Measurements from ENCODE around the gene SERPINE1. TPM values are rescaled to one million over a fixed set of nuclear protein-coding genes. Genes with fewer than 3 reads are reported as not detected.
A peak's percentile ranks its signal among the peaks of the same experiment; 100 is the strongest.
"Not testable (repeated sequence)": the region's sequence is repeated elsewhere in the genome, so short reads cannot be mapped to it uniquely, and the experiment has no call there.

Gene SERPINE1
- total RNA-seq, 1 donor from 2014 or later = 1.6 TPM

DNA sequence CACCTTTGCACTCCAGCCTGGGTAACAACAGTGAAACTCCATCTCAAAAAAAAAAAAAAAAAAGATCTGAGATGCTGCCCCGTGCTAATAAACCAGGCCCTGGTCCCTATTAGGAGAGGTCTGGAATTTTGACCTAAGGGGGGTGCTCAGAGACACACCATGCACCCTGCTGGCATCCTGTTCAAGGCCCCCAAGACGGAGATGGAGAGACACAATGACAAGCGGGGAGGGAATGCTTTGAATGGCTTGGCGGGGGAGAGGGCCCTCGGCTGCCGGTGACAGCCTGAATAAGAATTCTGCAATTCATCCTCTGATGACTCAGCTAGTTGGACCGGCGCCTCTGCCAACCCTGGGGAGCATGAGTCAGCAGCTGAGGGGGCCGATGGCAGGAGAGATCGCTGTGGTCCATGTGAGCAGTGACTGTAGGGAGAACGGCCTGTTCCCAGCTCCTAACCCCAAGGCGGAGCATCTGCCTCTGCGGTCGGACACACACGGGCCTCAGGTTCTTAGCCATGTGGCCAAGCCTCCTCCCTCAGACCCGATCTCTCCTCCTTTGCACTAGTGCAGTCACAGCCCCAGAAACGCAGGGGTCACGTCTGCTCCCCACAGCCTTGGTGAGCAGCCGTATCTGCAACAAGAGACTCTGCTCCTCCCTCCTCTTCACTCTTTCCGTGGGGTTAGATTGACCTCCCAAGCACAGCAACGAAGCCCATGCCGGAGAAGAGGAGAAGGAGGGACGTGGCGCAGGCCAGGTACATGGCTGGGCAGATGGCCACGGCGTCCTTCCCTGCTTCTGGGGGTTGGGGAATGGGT lies 26.7 kb upstream of the SERPINE1 start:
- intact Hi-C loops (cut with DNase I) = no loop called here
- peak; percentile 95 for ATAC-seq
- peak; percentile 93 for DNase-seq (ENCODE audit: missing footprints)

GRCh38 chr7:101100858-101101847 lies 25.8 kb upstream of the SERPINE1 start:
- intact Hi-C loops (cut with DNase I) = no loop called here
- DNase-seq (ENCODE audit: missing footprints) = no peak
- no peak for ATAC-seq

DNA sequence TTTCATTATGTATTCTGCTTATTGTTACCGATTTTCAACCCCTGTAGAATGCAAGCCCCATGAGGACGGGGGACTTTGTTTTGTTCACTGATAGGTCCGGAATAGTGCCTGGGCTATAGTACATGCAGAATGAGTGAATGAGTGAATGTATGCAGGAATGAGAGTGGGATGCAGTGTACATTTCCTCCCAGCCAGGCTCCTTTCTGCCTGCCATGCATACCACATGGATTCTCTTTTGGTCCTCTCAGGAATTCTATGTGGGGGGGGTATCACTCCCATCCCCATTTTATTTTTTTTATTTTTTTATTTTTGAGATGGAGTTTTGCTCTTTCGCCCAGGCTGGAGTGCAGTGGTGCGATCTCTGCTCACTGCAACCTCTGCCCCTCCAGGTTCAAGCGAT lies 24.9 kb upstream of the SERPINE1 start:
- DNase-seq (ENCODE audit: missing footprints) (no peak), ATAC-seq (no peak)
- intact Hi-C loops (cut with DNase I) = no loop called here

DNA sequence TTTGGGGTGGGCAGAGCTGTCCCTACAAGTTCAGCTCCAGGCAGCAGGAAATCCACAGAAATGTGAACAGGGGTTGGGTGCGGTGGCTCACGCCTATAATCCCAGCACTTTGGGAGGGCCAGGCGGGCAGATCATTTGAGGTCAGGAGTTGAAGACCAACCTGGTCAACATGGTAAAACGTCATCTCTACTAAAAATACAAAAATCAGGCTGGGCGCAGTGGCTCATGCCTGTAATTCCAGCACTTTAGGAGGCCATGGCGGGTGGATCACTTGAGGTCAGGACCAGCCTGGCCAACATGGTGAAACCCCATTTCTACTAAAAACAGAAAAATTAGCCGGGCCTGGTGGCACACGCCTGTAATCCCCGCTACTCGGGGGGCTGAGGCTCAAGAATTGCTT lies 23.2 kb upstream of the SERPINE1 start:
- intact Hi-C loops (cut with DNase I); ATAC-seq; DNase-seq (ENCODE audit: missing footprints): not testable (repeated sequence)

GRCh38 chr7:101104193-101104713 lies 22.7 kb upstream of the SERPINE1 start:
- intact Hi-C loops (cut with DNase I) = no loop called here
- DNase-seq (ENCODE audit: missing footprints) (no peak), ATAC-seq (no peak)

GRCh38 chr7:101104799-101105198 lies 22.1 kb upstream of the SERPINE1 start:
- ATAC-seq (no peak), DNase-seq (ENCODE audit: missing footprints) (no peak)
- intact Hi-C loops (cut with DNase I) = no loop called here

- ATAC-seq; DNase-seq (ENCODE audit: missing footprints); intact Hi-C loops (cut with DNase I): not testable (repeated sequence)
Observed at GRCh38 chr7:101105248-101105647, 21.7 kb upstream of the SERPINE1 start.

DNA sequence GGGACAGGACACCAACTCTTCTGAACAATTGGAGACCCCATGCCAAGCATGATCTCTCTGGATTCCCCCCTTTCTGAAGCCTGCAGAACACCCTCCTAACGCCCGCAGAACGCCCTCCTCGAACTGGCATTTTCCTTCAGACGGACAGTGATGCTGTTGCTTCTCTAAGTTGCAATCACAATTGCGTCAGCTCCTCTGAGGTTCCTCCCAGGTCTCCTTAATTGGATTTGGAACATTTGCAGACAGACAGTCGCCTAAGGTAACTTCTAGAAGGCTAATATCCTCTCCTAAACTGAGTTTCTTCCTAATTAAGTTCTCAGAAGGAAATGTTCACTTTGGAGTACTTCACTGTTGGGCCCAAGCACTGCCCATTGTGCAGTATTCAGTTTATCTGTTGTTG lies 20.5 kb upstream of the SERPINE1 start:
- no peak for DNase-seq (ENCODE audit: missing footprints)
- intact Hi-C loops (cut with DNase I) = no loop called here

GRCh38 chr7:101108330-101108857 lies 18.5 kb upstream of the SERPINE1 start:
- intact Hi-C loops (cut with DNase I) = no loop called here
- peak; percentile 49 for ATAC-seq
- peak; percentile 81 for DNase-seq (ENCODE audit: missing footprints)

More for the DNA sequence above, 20.5 kb upstream of the SERPINE1 start:
- ATAC-seq = no peak

DNA sequence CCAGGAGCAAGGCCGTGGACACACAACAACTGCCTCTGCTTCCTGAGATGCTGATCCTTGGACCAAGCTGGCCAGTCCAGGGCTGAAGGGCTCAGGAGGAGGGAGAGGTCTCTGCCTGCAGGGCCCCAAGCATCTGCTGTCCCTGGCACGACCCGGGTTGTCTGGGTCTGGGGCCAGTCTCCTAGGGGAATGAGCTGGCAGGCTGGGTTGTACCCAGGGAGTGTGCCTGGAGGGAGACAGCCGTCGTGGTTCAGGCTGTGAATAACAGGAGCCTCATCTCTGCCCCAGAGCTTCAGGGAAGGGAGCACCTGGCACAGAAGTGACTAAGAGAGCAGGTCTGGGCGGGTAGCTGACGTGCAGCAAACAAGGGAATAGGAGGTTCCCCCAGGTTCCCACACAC lies 17.9 kb upstream of the SERPINE1 start:
- ATAC-seq (no peak), DNase-seq (ENCODE audit: missing footprints) (peak; percentile 18)
- intact Hi-C loops (cut with DNase I) = no loop called here

GRCh38 chr7:101109368-101109767 lies 17.5 kb upstream of the SERPINE1 start:
- ATAC-seq (no peak), DNase-seq (ENCODE audit: missing footprints) (no peak)
- intact Hi-C loops (cut with DNase I) = no loop called here

DNA sequence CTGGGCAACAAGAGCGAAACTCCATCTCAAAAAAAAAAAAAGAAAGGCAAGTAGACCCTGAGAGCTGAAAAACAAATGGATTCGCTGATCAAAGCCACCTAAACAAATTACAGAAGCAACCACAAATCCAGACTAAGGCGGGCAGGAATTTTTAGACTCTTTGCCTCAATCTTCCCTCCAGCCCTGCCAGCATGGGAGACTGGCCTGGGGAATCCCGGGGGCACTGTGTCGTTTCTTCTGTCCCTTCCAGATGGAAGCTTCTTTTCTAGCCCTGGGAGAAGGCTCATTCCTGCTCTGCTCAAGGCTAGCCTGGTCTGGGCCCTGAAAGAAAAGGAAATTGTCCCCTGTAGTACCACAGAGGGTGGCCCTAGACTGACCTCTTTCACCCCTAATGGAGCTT lies 15.6 kb upstream of the SERPINE1 start:
- intact Hi-C loops (cut with DNase I) = no loop called here
- DNase-seq (ENCODE audit: missing footprints) (no peak), ATAC-seq (no peak)

DNA sequence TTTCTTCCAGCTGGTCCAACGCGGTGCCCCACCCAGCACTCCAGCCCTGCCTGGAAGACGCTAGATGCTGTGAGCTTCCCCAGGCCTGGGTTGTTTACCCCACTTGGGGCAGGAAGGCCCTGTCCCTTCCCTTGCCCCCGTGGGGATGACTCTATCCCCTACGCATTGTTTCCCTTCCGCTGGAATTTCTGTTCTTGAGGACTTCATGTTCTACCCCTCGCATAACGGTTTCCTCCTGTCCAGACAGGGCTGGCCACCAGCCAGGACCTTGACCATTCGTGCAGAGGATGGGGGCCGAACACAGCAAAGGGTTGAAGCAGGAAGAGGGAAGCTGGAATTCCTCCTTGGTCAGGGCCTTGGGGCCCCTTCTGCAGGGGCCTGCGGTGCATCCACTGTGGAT lies 14.7 kb upstream of the SERPINE1 start:
- ATAC-seq = peak; percentile 68
- intact Hi-C loops (cut with DNase I) = no loop called here

DNA sequence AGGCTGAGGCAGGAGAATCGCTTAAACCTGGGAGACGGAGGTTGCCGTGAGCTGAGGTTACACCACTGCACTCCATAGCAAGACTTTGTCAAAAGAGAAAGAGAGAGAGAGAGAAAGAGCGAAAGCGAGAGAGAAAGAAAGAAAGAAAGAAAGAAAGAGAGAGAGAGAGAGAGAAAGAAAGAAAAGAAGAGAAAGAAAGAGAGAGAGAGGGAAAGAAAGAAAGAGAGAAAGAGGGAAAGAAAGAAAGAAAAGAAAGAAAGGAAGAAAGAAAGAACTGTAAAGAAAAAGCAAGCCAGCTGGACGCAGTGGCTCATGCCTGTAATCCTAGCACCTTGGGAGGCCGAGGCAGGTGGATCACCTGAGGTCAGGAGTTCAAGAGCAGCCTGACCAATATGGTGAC lies 13.8 kb upstream of the SERPINE1 start:
- intact Hi-C loops (cut with DNase I); ATAC-seq; DNase-seq (ENCODE audit: missing footprints): not testable (repeated sequence)

More for the DNA sequence above, 14.7 kb upstream of the SERPINE1 start:
- DNase-seq (ENCODE audit: missing footprints) = peak; percentile 85

DNA sequence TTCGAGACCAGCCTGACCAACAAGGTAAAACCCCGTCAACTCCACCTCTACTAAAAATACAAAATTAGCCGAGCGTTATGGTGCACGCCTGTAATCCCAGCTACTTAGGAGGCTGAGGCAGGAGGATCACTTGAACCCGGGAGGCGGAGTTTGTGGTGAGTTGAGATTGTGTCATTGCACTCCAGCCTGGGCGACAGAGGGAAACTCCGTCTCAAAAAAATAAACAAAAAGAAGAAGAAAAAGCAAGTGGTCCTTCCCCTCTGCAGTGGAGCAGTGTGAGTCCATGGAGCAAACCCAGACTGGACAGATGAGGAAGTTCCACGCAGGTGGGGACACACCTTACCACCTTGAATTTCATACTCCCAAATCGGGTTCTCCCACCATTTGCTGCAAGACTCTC lies 13.1 kb upstream of the SERPINE1 start:
- DNase-seq (ENCODE audit: missing footprints) (no peak), ATAC-seq (no peak)
- intact Hi-C loops (cut with DNase I) = no loop called here

GRCh38 chr7:101114492-101114891 lies 12.4 kb upstream of the SERPINE1 start:
- ATAC-seq (no peak), DNase-seq (ENCODE audit: missing footprints) (peak; percentile 49)
- intact Hi-C loops (cut with DNase I) = no loop called here

DNA sequence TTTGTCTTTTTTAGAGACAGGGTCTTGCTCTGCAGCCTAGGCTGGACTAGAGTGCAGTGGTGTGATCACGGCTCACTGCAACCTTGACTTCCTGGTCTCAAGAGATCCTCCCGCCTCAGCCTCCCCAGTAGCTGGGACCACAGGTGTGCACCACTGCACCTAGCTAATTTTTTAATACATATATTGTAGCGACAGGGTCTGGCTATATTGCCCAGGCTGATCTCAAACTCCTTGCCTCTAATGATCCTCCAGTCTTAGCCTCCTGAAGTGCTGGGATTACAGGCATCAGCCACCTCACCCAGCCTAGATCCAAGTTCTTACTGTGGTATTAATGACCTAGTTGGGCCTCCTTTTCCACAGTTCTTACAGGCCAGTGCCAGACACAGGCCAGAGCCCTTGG lies 11.7 kb upstream of the SERPINE1 start:
- DNase-seq (ENCODE audit: missing footprints) (no peak), ATAC-seq (no peak)
- intact Hi-C loops (cut with DNase I) = no loop called here

- ATAC-seq = no peak
- no peak for DNase-seq (ENCODE audit: missing footprints)
- intact Hi-C loops (cut with DNase I) = no loop called here
Observed at GRCh38 chr7:101116898-101117297, 10.0 kb upstream of the SERPINE1 start.

- DNase-seq (ENCODE audit: missing footprints) = peak; percentile 17
- intact Hi-C loops (cut with DNase I) = no loop called here
- no peak for ATAC-seq
Observed at GRCh38 chr7:101118856-101119255, 8.0 kb upstream of the SERPINE1 start.
